Erythroblast (primary cell): ENCODE measurements around the gene DUSP6.

Experiments
- GATA1 ChIP-seq: IDR thresholded peaks from 2 replicates; pipeline ENCODE4 v1.6.1; 2011; ENCODE audit warnings: low read depth, mild to moderate bottlenecking, control low read depth, low read length, moderate library complexity
- POLR2A ChIP-seq: IDR thresholded peaks from 2 replicates; pipeline ENCODE4 v1.6.1; 2011; ENCODE audit warnings: mild to moderate bottlenecking, low read length

DNA sequence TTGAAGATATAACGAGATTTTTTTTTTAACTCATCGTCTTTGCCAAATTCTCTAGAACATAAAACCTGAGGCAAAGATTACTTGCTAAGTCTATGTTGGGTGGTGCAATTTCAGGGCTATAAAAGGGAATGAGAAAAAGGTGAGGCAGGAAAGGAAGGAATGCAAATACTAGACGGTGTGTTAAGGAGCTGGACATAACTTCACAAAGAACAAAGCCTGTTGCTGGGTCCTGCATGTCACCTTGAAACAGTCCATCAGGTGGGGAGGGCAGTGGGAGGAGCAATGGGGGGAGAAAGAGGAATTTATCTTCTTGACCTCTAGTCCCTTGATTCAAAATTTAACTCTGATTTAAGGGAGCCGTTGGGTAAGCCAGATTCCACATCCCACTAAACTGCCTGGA lies 16.1 kb upstream of the DUSP6 start:
- TF ChIP-seq POLR2A, result no peak
- TF ChIP-seq GATA1, result no peak
